Left ventricle myocardium inferior (tissue), 1 donor: ENCODE data around the gene CAPNS1. TPM values are rescaled to one million over a fixed set of nuclear protein-coding genes. Genes with fewer than 3 reads are reported as not detected.
A peak's percentile ranks its signal among the peaks of the same experiment; 100 is the strongest.
"Not testable (repeated sequence)": the region's sequence is repeated elsewhere in the genome, so short reads cannot be mapped to it uniquely, and the experiment has no call there.

ENCODE experiments used
- DNase-seq: peaks from one replicate; pipeline ENCODE4 v3.0.0-alpha.2; 2020
- H3K27ac ChIP-seq: fragments of 200-600 bp; replicated peaks from 2 replicates; pipeline ENCODE4 v1.8.0; 2021
- H3K27me3 ChIP-seq: fragments of 200-600 bp; 2 replicates; pipeline ENCODE4 v1.8.0; 2021; ENCODE audit warnings: low read depth
- H3K36me3 ChIP-seq: fragments of 200-600 bp; 2 replicates; pipeline ENCODE4 v1.8.0; 2021
- H3K4me1 ChIP-seq: fragments of 200-600 bp; 2 replicates; pipeline ENCODE4 v1.8.0; 2021
- H3K4me3 ChIP-seq: fragments of 200-600 bp; 2 replicates; pipeline ENCODE4 v1.8.0; 2021; ENCODE audit warnings: mild to moderate bottlenecking, moderate library complexity
- H3K9me3 ChIP-seq: fragments of 200-600 bp; replicated peaks from 2 replicates; pipeline ENCODE4 v1.8.0; 2021
- CTCF ChIP-seq: fragments of 200-600 bp; IDR thresholded peaks from 2 replicates; pipeline ENCODE4 v1.8.0; 2021; ENCODE audit warnings: antibody characterized with exemption, mild to moderate bottlenecking, borderline replicate concordance
- intact Hi-C: fragments of 100-400 bp; cut with micrococcal nuclease; formaldehyde crosslinking; loops from one replicate; pipeline ENCODE4 v1.11.0; 2022
- total RNA-seq: library from RNA; stranded (reverse); fragmentation: NEBNext Ultra II Directional; extraction: Animal tissue kit (Norgen Biotek cat#: 25700); gene quantifications from one replicate; pipeline ENCODE4 v1.2.1, GENCODE V29; 2021
- donor health status: DM: no; HTN: yes; CAD: no; lungs with severe emphysema.

CAPNS1 gene
- total RNA-seq, 1 donor from 2014 or later, result 767 TPM

GRCh38 chr19:36125557-36125956, 14.3 kb upstream of the CAPNS1 start:
- H3K27me3 ChIP-seq, result no peaks in the 10 kb centered on the region
- TF ChIP-seq CTCF, result no peak
- no peak overlapping the region for H3K27ac ChIP-seq
- no peak overlapping the region for H3K4me3 ChIP-seq
- no peak for DNase-seq
- no peaks in the 10 kb centered on the region for H3K9me3 ChIP-seq
- H3K36me3 ChIP-seq, result peaks cover 48% of the 10 kb centered on the region
- intact Hi-C loops, result no loop called here
- peaks cover 21% of the 10 kb centered on the region for H3K4me1 ChIP-seq

DNA sequence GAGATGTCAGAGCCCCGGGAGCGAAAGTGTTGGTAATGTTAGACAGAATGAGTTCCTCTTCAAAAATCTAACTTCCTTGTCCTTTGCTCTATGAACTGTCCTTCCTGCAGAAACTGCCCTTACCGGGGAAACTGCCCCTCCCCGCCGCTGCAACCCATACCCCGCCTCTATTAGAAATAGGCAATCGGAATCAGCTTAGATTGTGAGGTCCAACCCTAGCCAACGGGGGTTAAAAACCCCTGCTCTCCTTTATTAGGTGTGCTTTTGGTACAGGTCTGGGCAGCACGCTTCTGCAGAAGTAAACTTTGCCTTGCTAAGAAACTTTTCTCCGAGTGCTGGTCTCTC, 11.5 kb upstream of the CAPNS1 start:
- Histone ChIP-seq H3K9me3 (no peaks in the 10 kb centered on the region), H3K4me3 (peak overlapping the region; percentile 65), H3K27me3 (no peaks in the 10 kb centered on the region), H3K36me3 (peaks cover 26% of the 10 kb centered on the region), H3K4me1 (peaks cover 26% of the 10 kb centered on the region), H3K27ac (peak overlapping the region; percentile 94)
- peak; percentile 39 for DNase-seq
- intact Hi-C loops, result no loop called here
- TF ChIP-seq CTCF, result no peak

GRCh38 chr19:36131221-36131620, 8.6 kb upstream of the CAPNS1 start:
- H3K9me3 ChIP-seq, H3K4me3 ChIP-seq, H3K27ac ChIP-seq, intact Hi-C loops, H3K36me3 ChIP-seq, H3K27me3 ChIP-seq: not testable (repeated sequence)
- DNase-seq, result peak; percentile 30
- peaks cover 30% of the 10 kb centered on the region for H3K4me1 ChIP-seq

DNA sequence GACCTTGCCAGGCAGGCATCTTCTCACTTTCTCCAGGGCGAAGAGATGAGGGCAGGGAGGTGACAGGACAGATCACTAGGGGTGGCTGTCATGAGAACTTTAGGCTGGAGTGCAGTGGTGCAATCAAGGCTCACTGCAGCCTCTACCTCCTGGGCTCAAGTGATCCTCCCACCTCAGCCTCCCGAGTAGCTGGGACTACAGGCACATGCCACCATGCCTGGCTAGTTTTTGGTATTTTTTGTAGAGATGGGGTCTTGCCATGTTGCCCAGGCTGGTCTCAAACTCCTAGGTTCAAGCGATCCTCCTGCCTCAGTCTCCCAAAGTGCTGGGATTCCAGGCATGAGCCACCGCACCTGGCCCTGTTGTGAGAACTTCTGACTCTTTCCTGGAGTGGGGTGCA, 5.0 kb upstream of the CAPNS1 start:
- H3K9me3 ChIP-seq, H3K36me3 ChIP-seq, DNase-seq, H3K4me3 ChIP-seq, H3K27ac ChIP-seq, intact Hi-C loops, H3K27me3 ChIP-seq: not testable (repeated sequence)
- H3K4me1 ChIP-seq, result peaks cover 30% of the 10 kb centered on the region

GRCh38 chr19:36136964-36137686, 2.7 kb upstream of the CAPNS1 start:
- Histone ChIP-seq H3K36me3 (peaks cover 6% of the 10 kb centered on the region), H3K9me3 (no peaks in the 10 kb centered on the region), H3K4me1 (peaks cover 43% of the 10 kb centered on the region), H3K27me3 (no peaks in the 10 kb centered on the region), H3K27ac (peak overlapping the region; percentile 67), H3K4me3 (no peak overlapping the region)
- intact Hi-C loops, result no loop called here
- DNase-seq, result peak; percentile 40
- no peak for TF ChIP-seq CTCF

- peak overlapping the region; percentile 86 for H3K4me3 ChIP-seq
- DNase-seq, result no peak
- H3K27ac ChIP-seq, result peak overlapping the region; percentile 98
- H3K4me1 ChIP-seq, result peaks cover 43% of the 10 kb centered on the region
- H3K36me3 ChIP-seq, result peaks cover 24% of the 10 kb centered on the region
- no peak for TF ChIP-seq CTCF
- no peaks in the 10 kb centered on the region for H3K27me3 ChIP-seq
- H3K9me3 ChIP-seq, result no peaks in the 10 kb centered on the region
- intact Hi-C loops, result no loop called here
Measured at GRCh38 chr19:36139120-36139472, 770 bp upstream of the CAPNS1 start.
